ENCODE results near the gene LUC7L. TPM values are rescaled to one million over a fixed set of nuclear protein-coding genes. Genes with fewer than 3 reads are reported as not detected.
"Not testable (repeated sequence)": the region's sequence is repeated elsewhere in the genome, so short reads cannot be mapped to it uniquely, and the experiment has no call there.

The LUC7L gene
- total and polyA plus RNA-seq, 8 donors: 77.5 to 221 (median 110) TPM

DNA sequence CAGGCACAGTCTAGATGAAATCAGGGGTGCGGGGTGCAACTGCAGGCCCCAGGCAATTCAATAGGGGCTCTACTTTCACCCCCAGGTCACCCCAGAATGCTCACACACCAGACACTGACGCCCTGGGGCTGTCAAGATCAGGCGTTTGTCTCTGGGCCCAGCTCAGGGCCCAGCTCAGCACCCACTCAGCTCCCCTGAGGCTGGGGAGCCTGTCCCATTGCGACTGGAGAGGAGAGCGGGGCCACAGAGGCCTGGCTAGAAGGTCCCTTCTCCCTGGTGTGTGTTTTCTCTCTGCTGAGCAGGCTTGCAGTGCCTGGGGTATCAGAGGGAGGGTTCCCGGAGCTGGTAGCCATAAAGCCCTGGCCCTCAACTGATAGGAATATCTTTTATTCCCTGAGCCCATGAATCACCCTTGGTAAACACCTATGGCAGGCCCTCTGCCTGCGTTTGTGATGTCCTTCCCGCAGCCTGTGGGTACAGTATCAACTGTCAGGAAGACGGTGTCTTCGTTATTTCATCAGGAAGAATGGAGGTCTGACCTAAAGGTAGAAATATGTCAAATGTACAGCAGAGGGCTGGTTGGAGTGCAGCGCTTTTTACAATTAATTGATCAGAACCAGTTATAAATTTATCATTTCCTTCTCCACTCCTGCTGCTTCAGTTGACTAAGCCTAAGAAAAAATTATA, 51.1 kb downstream of the LUC7L start:
- intact Hi-C loops (cut with DNase I; ENCODE audit: low total_unique reads): no loop called here
- Histone ChIP-seq H3K9me3 (no peaks in the 10 kb centered on the region), H3K4me3 (no peak overlapping the region), H3K4me1 (peaks cover 18 to 48% (median 31%) of the 10 kb centered on the region in 4 donors), H3K36me3 (no peaks in the 10 kb centered on the region), H3K27me3 (peaks cover 29 to 79% (median 69%) of the 10 kb centered on the region in 3 donors), H3K27ac (no peak overlapping the region)
- 37 to 69% (median 44%) methylated on average over 9 to 11 of the region's 11 CpGs for WGBS, 5 donors
- DNase-seq: no peak
- TF ChIP-seq EP300 (IDR thresholded peaks at IDR 0.05) (no peak), POLR2AphosphoS5 (IDR thresholded peaks at IDR 0.05) (no peak), POLR2A (IDR thresholded peaks at IDR 0.05) (no peak)
- TF ChIP-seq, protein P1, sequence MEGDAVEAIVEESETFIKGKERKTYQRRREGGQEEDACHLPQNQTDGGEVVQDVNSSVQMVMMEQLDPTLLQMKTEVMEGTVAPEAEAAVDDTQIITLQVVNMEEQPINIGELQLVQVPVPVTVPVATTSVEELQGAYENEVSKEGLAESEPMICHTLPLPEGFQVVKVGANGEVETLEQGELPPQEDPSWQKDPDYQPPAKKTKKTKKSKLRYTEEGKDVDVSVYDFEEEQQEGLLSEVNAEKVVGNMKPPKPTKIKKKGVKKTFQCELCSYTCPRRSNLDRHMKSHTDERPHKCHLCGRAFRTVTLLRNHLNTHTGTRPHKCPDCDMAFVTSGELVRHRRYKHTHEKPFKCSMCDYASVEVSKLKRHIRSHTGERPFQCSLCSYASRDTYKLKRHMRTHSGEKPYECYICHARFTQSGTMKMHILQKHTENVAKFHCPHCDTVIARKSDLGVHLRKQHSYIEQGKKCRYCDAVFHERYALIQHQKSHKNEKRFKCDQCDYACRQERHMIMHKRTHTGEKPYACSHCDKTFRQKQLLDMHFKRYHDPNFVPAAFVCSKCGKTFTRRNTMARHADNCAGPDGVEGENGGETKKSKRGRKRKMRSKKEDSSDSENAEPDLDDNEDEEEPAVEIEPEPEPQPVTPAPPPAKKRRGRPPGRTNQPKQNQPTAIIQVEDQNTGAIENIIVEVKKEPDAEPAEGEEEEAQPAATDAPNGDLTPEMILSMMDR (IDR thresholded peaks at IDR 0.05): no peak

DNA sequence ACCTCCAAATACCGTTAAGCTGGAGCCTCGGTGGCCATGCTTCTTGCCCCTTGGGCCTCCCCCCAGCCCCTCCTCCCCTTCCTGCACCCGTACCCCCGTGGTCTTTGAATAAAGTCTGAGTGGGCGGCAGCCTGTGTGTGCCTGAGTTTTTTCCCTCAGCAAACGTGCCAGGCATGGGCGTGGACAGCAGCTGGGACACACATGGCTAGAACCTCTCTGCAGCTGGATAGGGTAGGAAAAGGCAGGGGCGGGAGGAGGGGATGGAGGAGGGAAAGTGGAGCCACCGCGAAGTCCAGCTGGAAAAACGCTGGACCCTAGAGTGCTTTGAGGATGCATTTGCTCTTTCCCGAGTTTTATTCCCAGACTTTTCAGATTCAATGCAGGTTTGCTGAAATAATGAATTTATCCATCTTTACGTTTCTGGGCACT, 51.8 kb downstream of the LUC7L start:
- DNase-seq: peak in 1 of 2 donors; percentile 61
- WGBS, 5 donors: 2 to 7% (median 6%) methylated on average over 13 of the region's 13 CpGs
- Histone ChIP-seq H3K9me3 (no peaks in the 10 kb centered on the region), H3K4me3 (no peak overlapping the region), H3K27me3 (peaks cover 29 to 80% (median 70%) of the 10 kb centered on the region in 3 donors), H3K36me3 (no peaks in the 10 kb centered on the region), H3K27ac (no peak overlapping the region), H3K4me1 (peaks cover 18 to 48% (median 31%) of the 10 kb centered on the region in 4 donors)
- TF ChIP-seq, protein P1 (IDR thresholded peaks at IDR 0.05): no peak
- TF ChIP-seq POLR2AphosphoS5 (IDR thresholded peaks at IDR 0.05) (no peak), POLR2A (IDR thresholded peaks at IDR 0.05) (no peak), EP300 (IDR thresholded peaks at IDR 0.05) (no peak)
- intact Hi-C loops (cut with DNase I; ENCODE audit: low total_unique reads): no loop called here

DNA sequence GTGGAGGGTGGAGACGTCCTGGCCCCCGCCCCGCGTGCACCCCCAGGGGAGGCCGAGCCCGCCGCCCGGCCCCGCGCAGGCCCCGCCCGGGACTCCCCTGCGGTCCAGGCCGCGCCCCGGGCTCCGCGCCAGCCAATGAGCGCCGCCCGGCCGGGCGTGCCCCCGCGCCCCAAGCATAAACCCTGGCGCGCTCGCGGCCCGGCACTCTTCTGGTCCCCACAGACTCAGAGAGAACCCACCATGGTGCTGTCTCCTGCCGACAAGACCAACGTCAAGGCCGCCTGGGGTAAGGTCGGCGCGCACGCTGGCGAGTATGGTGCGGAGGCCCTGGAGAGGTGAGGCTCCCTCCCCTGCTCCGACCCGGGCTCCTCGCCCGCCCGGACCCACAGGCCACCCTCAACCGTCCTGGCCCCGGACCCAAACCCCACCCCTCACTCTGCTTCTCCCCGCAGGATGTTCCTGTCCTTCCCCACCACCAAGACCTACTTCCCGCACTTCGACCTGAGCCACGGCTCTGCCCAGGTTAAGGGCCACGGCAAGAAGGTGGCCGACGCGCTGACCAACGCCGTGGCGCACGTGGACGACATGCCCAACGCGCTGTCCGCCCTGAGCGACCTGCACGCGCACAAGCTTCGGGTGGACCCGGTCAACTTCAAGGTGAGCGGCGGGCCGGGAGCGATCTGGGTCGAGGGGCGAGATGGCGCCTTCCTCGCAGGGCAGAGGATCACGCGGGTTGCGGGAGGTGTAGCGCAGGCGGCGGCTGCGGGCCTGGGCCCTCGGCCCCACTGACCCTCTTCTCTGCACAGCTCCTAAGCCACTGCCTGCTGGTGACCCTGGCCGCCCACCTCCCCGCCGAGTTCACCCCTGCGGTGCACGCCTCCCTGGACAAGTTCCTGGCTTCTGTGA, 52.5 kb downstream of the LUC7L start, which contains the start of gene HBA1:
Gene HBA1, plus strand, starts transcription at position 204 of the 906 bp plus-strand sequence. Its CDS starts 37 bp downstream, at position 241.
- H3K4me3 ChIP-seq; H3K9me3 ChIP-seq; H3K36me3 ChIP-seq; DNase-seq; H3K27ac ChIP-seq; intact Hi-C loops (cut with DNase I; ENCODE audit: low total_unique reads): not testable (repeated sequence)
- 0 to 4% (median 3%) methylated on average over 5 to 35 of the region's 88 CpGs for WGBS, 5 donors
- H3K4me1 ChIP-seq: peaks cover 18 to 46% (median 30%) of the 10 kb centered on the region in 4 donors
- peaks cover 30 to 85% (median 72%) of the 10 kb centered on the region in 3 donors for H3K27me3 ChIP-seq

DNA sequence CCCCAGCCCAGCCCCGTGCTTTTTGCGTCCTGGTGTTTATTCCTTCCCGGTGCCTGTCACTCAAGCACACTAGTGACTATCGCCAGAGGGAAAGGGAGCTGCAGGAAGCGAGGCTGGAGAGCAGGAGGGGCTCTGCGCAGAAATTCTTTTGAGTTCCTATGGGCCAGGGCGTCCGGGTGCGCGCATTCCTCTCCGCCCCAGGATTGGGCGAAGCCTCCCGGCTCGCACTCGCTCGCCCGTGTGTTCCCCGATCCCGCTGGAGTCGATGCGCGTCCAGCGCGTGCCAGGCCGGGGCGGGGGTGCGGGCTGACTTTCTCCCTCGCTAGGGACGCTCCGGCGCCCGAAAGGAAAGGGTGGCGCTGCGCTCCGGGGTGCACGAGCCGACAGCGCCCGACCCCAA, 53.2 kb downstream of the LUC7L start:
- Histone ChIP-seq H3K27me3 (peaks cover 34 to 86% (median 73%) of the 10 kb centered on the region in 3 donors), H3K4me1 (peaks cover 12 to 39% (median 23%) of the 10 kb centered on the region in 4 donors)
- H3K36me3 ChIP-seq; H3K9me3 ChIP-seq; intact Hi-C loops (cut with DNase I; ENCODE audit: low total_unique reads); H3K27ac ChIP-seq; DNase-seq; H3K4me3 ChIP-seq: not testable (repeated sequence)
- 0 to 4% (median 1%) methylated on average over 14 to 23 of the region's 39 CpGs; no CpG with 5 or more reads in 1 of the 5 donors for WGBS, 5 donors
